ENCODE measurements around the gene TIMELESS. TPM values are rescaled to one million over a fixed set of nuclear protein-coding genes. Genes with fewer than 3 reads are reported as not detected.

The TIMELESS gene
- total RNA-seq, 4 donors from 2014 or later = 6.9 to 16.4 (median 11.4) TPM

GRCh38 chr12:56490360-56490759, 41.1 kb upstream of the TIMELESS start:
- TF ChIP-seq, protein P1, sequence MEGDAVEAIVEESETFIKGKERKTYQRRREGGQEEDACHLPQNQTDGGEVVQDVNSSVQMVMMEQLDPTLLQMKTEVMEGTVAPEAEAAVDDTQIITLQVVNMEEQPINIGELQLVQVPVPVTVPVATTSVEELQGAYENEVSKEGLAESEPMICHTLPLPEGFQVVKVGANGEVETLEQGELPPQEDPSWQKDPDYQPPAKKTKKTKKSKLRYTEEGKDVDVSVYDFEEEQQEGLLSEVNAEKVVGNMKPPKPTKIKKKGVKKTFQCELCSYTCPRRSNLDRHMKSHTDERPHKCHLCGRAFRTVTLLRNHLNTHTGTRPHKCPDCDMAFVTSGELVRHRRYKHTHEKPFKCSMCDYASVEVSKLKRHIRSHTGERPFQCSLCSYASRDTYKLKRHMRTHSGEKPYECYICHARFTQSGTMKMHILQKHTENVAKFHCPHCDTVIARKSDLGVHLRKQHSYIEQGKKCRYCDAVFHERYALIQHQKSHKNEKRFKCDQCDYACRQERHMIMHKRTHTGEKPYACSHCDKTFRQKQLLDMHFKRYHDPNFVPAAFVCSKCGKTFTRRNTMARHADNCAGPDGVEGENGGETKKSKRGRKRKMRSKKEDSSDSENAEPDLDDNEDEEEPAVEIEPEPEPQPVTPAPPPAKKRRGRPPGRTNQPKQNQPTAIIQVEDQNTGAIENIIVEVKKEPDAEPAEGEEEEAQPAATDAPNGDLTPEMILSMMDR (IDR thresholded peaks at IDR 0.05) = no peak
- no peak for TF ChIP-seq POLR2A (IDR thresholded peaks at IDR 0.05)
- DNase-seq = no peak
- Histone ChIP-seq H3K27me3 (peaks cover 0 to 54% (median 3%) of the 10 kb centered on the region in 4 donors), H3K4me1 (peaks cover 4 to 20% (median 13%) of the 10 kb centered on the region in 3 donors), H3K4me3 (no peak overlapping the region), H3K27ac (no peak overlapping the region), H3K9me3 (no peaks in the 10 kb centered on the region), H3K36me3 (no peaks in the 10 kb centered on the region)
- intact Hi-C loops (cut with DNase I) = no loop called here

DNA sequence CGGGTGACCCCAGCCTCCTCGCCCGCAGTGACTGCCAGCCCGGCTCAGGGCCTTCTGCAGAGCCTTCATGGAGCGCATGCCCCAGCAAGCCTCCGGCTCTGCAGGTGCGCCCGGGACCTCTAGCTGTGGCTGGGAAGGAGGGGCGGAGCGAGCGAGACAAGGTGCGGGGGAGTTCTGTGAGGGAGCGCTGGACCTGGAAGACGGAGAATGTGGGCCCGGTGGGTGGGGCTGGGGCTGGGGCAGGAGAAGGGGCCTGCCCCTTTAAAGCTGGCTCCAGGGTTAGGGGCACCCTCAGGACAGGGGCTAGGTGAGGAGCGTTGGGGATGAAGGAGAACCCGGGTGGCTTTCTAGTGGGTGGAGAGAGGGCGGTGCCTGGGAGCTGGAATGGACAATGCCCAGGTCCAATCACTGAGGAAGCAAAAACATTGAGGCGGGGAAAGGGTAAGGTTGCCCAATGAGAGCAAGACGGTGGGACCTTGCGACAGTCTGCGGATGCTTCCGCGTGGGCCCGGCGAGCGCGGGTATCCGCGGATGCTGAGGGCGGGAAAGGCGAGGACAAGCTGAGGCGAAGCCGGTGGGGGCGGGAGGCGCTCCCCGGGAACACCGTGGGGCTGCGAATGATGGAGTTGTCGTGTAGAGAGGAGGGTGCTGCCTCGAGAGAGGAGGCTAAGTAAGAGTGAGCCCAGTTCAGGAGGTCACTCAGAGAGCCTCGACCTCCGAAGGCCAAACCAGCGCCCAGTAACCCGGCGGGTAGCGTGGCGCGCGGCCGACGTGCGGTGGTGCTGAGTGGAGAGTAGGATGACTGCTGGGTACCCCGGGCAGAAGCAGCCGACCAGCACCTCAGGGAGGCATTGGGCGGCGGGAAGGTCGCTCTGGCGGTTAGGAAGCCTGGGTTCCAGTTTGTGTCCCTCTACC, 39.1 kb upstream of the TIMELESS start, which contains the start of gene GLS2:
TSS of gene GLS2 (minus strand) at position 121 of the 915 bp plus-strand sequence. CDS start at position 78, 43 bp downstream.
- Histone ChIP-seq H3K27me3 (peaks cover 0 to 42% (median 3%) of the 10 kb centered on the region in 4 donors), H3K36me3 (no peaks in the 10 kb centered on the region), H3K27ac (peak within 1 kb of the TSS in 3 of 4 donors; percentile 41 to 62 (median 57)), H3K9me3 (no peaks in the 10 kb centered on the region), H3K4me3 (peak within 1 kb of the TSS; percentile 47 to 72 (median 66)), H3K4me1 (peaks cover 4 to 20% (median 13%) of the 10 kb centered on the region in 3 donors)
- DNase-seq = no peak
- intact Hi-C loops (cut with DNase I) = no loop called here
- TF ChIP-seq, protein P1 (IDR thresholded peaks at IDR 0.05) = no peak
- peak in 1 of 4 donors; percentile 17 for TF ChIP-seq POLR2A (IDR thresholded peaks at IDR 0.05)
- WGBS, 2 donors = 19 to 83% methylated on average over 6 to 29 of the region's 59 CpGs

DNA sequence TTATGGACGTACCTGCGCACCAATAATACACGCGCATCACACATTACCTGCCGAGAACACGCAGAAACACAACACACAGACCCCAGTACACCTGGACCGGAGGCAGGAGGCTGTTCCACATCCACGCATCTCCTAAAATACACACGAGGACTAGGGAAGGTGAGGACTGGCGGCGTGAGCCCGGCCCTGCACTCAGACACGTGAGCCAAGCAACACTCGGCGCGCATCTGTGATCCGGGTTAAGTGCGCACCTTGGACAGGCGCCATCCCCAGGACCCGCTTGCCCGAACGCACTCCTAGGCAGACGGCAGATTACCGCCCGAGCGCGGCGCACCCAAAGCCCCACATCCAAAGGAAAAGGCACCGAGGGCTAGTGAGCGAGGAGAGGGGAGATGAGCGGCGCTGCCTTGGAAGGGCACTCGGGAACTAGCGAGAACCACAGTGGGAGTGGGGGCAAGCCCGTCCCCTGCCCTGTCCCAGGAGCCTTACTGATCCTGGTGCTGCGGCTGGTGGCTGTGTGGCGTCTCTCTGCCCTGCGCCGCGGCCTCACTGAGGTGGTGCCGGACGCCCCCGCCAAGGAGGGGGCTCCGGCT, 38.3 kb upstream of the TIMELESS start:
- Histone ChIP-seq H3K4me3 (peak overlapping the region; percentile 47 to 72 (median 66)), H3K4me1 (peaks cover 4 to 20% (median 13%) of the 10 kb centered on the region in 3 donors), H3K36me3 (no peaks in the 10 kb centered on the region), H3K9me3 (no peaks in the 10 kb centered on the region), H3K27me3 (peaks cover 0 to 39% (median 3%) of the 10 kb centered on the region in 4 donors), H3K27ac (peak overlapping the region in 3 of 4 donors; percentile 41 to 62 (median 57))
- intact Hi-C loops (cut with DNase I) = no loop called here
- WGBS, 2 donors = 9 to 37% methylated on average over 8 to 25 of the region's 44 CpGs
- TF ChIP-seq POLR2A (IDR thresholded peaks at IDR 0.05) = no peak
- DNase-seq = no peak

DNA sequence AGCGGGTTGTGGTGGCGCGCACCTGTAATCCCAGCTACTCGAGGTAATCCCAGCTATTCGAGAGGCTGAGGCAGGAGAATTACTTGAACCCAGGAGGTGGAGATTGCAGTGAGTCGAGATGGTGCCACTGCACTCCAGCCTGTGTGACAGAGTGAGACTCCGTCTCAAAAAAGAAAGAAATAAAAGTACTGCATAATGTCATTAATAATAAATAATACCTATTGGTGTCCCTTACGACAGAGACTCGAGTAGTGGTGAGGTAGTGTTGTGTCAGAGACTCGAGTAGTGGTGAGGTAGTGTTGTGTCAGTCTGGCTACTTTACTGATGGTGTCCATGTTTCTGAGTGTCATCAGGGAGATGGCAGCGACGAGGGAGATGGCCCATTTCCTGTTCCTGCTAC, 37.5 kb upstream of the TIMELESS start:
- DNase-seq = no peak
- Histone ChIP-seq H3K4me1 (peaks cover 4 to 20% (median 13%) of the 10 kb centered on the region in 3 donors), H3K36me3 (no peaks in the 10 kb centered on the region), H3K9me3 (no peaks in the 10 kb centered on the region), H3K4me3 (no peak overlapping the region), H3K27me3 (peaks cover 0 to 31% (median 3%) of the 10 kb centered on the region in 4 donors), H3K27ac (no peak overlapping the region)
- intact Hi-C loops (cut with DNase I) = no loop called here
- no peak for TF ChIP-seq POLR2A (IDR thresholded peaks at IDR 0.05)
- TF ChIP-seq, protein P1 (IDR thresholded peaks at IDR 0.05) = no peak
- 81 to 86% methylated on average over 7 to 11 of the region's 12 CpGs for WGBS, 2 donors

DNA sequence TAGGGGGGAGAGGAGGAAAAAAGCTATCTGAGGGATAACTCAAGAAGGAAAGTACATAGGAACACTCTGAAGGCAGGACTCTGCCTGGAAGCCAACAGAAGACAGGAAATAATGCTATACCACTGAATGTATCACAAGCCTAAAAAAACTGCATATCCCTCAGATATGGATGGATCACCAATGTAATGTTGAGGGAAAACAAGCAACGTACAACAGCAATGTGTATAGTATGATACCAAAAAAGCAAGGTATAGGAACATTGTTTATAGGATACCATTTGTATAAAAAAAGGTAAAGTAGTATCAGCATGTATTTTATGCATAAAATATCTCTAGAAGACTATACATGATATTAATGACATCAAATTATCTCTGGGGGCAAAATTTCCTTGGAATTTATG, 35.3 kb upstream of the TIMELESS start:
- H3K27ac ChIP-seq = no peak overlapping the region
- no peak overlapping the region for H3K4me3 ChIP-seq
- intact Hi-C loops (cut with DNase I) = no loop called here
- no peak for TF ChIP-seq POLR2A (IDR thresholded peaks at IDR 0.05)
- TF ChIP-seq, protein P1 (IDR thresholded peaks at IDR 0.05) = no peak
- H3K36me3 ChIP-seq = no peaks in the 10 kb centered on the region
- H3K27me3 ChIP-seq = peaks cover 0 to 11% (median 0%) of the 10 kb centered on the region in 4 donors
- no peak for DNase-seq
- peaks cover 4 to 20% (median 13%) of the 10 kb centered on the region in 3 donors for H3K4me1 ChIP-seq
- WGBS, 2 donors = 85 to 89% methylated on average over 1 of the region's 1 CpG
- no peaks in the 10 kb centered on the region for H3K9me3 ChIP-seq

Measured in esophagus squamous epithelium (tissue), 5 donors.